GM11168 (cell line): ENCODE data around the gene RPTOR.

Experiments
- in situ Hi-C: fragments of 300-500 bp; cut with MboI; formaldehyde crosslinking; loops from one replicate; pipeline ENCODE4 v1.12.0; 2022; ENCODE audit warnings: low sequenced_read_pairs; ENCODE audit not compliant: unreplicated experiment

Gene RPTOR

DNA sequence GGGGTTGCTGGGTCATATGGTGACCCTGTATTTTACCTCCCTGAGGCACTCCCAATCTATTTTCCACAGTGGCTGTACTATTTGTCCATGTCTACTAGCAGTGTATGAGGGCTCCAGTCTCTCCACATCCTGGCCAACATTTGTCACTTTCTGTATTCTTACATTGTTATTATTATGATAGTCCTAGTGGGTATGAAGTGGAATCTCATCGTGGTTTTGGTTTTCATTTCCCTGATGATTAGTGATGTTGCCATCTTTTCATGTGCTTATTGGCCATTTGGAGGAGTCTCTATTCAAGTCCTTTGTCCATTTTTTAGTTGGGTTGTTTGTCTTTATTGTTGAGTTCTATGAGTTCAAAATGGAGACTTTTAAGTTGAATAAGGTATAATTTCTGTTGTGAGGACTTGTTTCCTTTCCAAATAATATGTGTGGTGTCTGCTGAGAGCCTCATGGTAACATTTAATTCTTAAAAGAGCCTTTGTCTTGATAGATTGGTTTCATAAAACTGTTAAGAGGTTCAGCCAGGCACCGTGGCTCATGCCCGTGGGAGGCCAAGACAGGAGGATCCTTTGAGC is 108.2 kb downstream of the RPTOR start:
- in situ Hi-C loops: no loop called here

DNA sequence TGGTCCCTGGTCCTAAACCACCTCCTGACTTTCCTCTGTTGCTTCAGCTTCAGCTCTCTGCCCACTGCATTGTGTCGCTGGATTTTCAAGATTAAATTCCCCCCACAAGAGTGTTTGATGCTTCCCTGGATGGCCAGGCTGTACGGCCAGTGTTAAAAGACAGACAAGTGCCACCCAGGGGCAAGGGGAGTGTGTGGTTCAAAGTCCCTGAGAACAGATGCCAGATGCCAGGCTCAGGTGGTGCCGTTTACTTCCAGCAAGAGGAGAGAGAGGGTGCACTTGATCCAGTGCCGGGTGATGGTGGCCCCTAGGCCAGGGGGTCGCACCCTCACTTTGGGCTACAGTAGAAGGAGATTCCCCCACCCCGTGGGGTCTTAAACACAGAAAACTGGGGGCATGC is 109.2 kb downstream of the RPTOR start:
- in situ Hi-C loops: no loop called here

DNA sequence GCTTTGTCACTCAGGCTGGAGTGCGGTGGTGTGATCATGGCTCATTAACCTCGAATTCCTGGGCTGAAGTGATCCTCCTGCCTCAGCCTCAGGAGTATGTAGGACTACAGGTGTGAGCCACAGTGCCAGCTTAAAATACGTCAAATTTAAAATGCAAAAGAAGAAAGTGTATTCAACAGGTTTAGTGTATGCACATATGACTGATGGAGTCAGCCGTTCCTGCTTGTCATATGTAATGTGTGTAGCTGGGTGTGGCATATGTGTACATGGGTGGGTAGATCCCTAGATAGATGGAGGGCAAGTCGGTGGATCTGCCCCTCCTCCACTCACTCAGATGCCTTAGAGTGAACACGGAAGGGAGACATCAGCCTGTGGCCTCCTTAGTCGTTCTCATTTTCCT is 111.0 kb downstream of the RPTOR start:
- in situ Hi-C loops: no loop called here

DNA sequence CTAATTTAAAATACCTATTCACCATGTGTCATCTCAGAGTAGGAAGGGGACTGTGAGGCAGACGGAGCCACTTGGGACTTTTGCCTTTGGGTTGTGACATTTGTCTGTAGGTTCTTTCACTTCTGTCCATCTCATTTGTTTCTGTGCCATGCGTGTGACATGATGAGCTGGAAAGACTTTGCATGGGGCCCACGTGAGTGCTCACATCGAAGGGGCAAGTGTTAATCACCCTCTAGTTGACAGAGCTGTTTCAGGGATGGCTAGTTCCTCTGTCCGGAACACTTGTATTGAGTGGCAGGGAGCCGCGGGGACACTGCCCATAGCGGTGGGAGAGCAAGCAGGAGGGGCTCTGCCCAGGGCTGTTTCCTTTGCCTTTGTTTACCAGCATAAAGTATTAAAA is 112.0 kb downstream of the RPTOR start:
- in situ Hi-C loops: no loop called here

DNA sequence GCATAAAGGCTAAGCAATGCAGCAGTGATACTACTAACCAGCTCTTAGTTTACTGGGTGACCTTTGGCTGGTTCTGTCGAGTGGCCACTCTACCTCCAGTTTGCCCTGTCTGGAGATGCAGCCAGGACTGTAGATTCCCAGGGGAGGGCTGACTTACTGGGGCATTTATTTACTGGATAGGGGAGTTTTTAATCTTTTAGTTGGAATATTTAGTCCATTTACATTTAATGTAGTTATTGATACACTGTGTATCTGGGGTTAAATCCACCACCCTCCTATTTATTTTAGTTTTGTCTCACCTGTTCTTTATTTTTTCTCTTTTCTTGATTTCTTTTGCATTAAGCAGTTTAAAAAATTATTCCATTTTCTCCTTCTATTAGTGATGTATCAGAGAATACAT is 112.9 kb downstream of the RPTOR start:
- in situ Hi-C loops: no loop called here

DNA sequence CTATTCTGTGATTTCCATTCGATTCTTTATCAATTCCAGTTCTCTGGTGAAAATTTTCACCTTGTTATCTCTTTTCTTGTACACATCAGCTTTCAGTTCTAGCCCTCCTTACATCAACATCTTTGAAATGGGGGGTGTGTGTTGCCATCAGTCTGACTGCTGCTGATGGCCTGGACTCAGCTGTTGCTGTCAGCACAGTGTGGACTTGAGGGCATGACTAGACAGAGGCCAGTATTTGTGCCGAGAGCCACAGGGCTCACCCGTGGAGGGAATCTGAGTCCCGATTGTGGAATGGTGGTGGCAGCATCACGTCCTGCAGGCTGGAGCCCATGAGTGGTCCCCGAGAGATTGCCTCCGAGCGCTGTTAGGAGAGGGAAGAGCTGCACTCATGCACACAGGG is 114.2 kb downstream of the RPTOR start:
- in situ Hi-C loops: no loop called here

DNA sequence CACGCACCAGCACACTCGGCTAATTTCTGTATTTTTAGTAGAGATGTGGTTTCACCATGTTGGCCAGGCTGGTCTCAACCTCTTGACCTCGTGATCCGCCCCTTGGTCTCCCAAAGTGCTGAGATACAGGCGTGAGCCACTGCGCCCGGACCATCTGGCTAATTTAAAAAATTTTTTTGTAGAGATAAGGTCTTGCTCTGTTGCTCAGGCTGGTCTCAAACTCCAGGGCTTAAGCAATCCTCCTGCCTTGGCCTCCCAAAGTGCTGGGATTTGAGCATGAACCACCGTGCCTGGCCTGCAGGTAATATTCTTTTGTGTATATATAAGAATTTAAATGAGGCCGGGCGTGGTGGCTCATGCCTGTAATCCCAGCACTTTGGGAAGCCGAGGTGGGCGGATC is 115.0 kb downstream of the RPTOR start:
- in situ Hi-C loops: no loop called here

DNA sequence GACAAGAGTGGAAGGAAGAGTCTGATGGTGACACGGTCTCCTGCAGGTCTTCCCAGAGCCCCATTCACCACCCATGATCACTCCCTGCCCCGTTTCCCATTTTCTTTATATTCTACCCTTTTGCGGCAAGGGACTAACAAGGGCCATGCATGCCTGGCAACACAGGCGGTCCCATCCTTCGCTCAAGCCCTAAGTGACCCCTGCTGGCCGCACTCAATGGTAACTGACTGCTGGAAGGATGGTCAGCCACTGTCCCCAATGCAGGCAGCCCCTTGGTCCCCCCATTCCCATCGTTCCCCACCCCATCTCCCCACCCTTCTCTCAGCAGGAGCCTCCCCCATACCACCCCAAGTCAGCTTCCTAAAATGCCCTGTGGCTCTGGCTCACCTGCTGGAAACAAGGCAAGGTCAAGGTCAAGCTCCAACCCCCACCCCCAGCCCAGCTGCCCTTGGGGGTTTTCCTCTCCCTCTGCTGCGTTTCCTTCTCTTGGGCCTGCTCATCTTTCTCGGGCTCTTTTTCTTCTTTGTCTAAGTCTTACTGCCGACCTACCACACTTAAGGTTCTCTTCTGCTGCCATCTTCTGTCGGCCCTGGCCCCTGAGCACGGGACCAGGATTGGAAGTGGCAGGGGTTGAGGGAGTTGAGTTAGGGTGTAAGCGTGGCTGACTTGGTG is 116.0 kb downstream of the RPTOR start:
- in situ Hi-C loops: no loop called here

DNA sequence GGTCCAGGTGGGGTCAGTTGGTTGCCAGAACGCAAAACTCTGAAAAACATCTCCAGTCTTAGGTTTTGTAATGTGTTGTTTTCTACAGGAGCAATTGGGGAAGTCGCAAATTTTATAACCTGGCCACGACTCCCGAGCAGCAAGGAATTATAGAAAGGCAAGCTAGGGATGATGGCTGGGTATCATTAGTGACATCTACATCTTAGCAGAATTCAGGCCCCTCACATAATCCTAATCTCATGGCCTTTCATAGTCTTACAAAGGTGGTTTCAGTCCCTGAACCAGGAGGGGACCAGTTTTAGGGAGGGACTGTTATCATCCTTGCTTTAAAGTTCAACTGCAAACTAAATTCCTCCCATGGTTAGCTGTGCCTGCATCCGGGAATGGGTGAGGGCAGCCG is 117.9 kb downstream of the RPTOR start:
- in situ Hi-C loops: no loop called here

DNA sequence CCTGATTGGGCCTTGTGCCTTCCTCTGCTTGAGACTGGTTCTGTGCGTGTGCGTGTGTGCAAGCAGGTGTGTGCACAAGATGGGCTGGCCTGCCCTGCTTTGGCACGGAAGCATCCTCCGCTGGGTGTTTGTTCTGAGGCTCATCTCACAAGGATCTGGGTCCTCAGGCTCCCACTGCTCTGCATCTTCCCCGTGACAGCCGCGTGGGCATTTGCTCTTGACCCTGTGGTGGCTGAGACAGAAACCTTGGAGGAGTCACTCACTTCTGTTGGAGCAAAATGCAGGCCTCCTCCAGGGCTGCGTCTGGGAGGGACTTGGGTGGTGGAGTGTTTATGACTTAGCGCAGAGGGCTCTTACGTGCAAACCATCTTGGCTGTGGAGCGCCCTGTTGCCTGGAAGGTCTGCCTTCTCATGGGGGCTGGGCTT is 119.2 kb downstream of the RPTOR start:
- in situ Hi-C loops: no loop called here

DNA sequence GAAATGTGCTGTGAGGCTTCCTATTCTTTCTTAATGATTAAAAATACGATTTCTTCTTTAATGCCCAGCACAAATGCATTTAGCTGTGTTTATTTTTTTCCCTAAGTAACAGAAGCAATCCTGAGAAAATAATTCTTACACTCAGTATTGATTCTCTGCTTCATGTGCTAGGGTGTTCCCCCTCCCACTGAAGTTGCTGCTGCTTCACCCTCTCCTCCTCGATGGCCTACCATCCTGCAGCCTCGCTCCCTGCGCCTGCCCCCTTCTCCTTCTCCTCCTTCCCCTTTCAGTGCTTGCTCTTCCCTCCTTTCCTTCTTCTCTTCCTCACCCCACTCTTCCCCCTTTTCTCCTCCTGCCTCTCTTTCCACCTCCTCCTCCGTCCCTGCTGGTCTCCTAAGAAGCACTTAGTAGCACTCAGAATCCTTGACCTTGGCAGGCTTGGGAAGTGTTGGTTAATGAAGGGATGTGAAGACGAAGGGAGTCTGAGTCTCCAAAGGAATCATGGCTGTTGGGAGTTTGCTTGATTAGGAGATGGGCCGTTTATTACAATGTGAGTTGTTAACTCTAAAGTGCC is 119.7 kb downstream of the RPTOR start:
- in situ Hi-C loops: no loop called here

DNA sequence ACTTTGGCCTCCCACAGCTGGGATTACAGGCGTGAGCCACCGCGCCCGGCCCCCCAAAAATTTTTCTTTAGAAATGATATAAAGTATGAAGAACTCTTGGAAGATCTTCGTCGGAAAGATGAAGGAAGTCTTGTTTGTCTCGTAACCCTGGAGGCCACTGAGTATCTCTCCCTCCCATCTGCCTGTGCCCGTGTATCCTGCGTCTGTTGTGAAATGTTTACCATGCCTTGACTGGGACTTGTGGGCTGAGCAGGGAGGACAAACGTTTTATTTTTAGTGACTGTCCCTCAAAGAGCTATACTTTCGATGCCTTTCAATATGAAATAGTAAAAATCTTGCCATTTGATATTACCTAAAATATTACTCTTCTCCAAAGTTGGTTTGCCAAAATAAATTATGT is 121.2 kb downstream of the RPTOR start:
- in situ Hi-C loops: no loop called here

DNA sequence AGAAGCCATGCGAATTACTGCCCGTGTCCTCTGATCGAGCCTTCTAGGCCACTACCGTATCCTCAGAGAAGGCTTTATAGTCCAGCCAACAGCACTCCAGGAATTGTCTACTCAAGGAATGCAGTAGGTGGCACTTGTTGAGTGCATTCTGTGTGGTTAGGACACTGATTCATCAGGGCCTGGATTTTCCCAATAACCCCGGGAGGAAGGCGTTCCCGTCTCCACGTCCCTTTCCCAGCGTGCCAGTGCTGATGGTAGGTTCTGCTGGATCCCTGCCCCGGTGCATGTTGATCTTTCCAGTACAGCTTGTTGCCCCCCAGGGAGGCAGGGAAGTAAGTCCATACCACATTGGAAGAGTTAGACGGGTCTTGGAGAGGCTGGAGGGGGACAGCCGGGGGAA is 122.2 kb downstream of the RPTOR start:
- in situ Hi-C loops: no loop called here

DNA sequence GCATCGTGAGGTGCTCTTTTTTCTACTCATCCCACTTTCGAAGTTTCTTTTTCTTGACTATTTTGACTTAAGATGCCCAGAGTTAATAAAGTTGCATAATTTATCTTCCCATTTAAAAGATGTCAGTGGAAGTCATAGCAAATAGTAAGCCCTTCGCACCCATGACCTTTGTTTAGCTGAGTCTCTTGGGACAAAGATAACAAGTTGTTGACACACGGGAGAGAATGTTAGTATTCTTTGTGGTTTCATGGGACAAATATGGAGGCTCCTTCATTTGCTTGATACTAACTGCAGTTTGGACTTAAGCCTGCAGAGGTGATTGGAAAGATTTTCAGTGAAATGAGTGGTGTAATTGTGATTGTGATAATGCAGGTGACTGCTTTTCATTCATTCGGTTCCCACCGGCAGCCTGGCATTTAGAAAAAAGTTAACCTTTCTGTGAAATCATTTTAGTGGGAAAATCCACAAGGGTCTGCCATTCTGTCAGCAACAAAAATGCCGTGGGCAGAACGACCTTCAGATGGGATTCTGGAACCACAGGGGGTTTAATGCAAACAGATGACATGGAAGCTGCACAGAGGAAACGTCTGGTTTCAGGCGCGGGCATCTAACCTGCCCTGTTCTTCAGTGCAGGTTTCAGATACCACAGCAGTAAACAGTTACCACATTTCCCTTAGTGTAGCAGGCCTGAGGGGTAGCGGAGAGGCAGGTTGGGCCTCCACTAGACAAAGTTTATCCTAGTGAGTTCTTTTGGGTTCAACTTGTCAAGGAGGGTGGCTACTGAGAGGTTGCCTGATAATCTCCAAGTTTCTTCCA is 123.0 kb downstream of the RPTOR start:
- in situ Hi-C loops: no loop called here

DNA sequence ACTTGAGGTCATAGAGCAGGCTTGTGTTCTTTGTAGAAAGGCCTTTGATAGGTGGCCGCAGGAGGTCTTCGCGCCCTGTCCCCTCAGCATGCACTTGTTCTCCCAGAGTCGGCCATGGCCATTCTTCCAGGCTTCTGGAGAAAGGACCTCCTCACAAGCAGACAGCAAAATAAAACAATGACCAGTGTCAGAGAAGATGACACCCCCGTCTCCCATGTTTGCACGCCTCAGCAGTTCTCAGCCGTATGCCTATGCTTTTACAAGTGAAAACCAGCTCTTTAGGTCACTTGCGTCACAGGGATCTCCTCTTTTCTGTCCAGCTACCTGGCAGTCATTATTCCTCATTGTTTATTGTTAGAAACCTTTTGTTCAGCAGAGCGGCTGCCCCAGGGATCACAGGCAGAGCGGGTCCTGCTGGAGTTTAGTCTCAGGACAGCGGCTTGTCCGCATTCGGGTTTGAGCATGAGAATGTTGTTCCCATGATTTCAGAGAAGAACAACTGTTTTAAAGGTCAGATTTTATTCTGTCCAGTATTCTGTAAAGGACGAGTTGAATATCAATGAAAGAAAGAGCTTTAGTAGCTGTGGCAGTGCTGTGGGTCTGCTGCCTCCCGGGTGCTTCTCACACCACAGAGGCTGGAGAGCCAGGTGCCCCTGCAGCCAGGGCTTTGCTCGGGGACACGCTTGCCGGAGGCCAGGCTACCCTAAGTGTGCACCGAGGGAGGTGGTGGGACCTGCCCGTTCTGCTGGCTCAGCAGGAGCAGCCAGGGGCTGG is 123.9 kb downstream of the RPTOR start:
- in situ Hi-C loops: no loop called here

DNA sequence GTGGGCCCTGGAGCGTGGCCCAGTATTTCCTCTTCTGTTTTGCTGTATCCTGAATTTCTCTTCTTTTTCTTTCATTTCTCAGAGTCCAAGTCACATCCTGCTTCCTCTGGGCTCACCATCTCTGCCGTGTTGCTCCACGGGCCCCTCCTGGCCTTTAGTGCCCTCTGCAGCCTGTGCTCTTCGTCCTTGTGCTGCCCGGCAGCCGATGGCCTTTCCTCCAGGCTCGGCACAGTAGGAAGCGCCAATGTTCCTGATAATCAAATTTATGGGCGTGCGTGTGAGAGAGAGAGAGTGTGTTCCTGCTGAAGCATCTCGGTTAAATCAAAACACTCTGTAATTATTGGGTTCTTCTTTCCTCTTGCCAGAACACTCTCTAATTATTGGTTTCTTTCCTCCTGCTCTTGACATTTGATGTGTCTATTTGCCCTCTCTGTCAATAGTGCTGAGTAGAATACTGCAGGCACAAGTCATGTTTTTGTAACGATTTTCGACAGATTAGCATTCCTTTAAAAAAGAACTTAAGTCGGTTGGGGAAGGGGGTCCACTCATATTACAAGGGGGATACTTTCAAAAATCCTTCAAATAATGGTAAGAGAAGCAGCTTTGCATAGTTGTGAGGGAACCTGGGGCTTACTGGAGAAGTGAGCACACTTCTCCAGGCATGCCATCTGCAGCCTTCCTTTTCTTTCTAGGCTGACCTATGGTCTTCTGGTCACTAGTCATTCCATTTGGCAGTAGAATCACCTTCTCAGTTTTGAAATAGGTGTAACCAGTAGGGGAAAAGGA is 126.6 kb downstream of the RPTOR start:
- in situ Hi-C loops: no loop called here

DNA sequence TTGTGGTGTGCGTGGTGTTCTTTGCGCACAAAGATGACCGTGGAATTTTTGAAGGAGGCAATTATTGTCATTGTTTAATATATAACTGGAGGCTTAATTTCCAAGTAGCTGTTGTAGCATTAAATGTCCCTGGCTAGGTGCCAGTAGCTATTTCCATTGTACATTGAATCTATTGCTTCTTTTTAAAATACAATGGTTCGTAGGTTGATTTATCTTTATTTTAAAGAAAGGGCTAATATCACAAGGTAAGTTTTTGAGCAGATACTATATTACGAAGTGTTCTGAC is 127.1 kb downstream of the RPTOR start:
- in situ Hi-C loops: no loop called here

DNA sequence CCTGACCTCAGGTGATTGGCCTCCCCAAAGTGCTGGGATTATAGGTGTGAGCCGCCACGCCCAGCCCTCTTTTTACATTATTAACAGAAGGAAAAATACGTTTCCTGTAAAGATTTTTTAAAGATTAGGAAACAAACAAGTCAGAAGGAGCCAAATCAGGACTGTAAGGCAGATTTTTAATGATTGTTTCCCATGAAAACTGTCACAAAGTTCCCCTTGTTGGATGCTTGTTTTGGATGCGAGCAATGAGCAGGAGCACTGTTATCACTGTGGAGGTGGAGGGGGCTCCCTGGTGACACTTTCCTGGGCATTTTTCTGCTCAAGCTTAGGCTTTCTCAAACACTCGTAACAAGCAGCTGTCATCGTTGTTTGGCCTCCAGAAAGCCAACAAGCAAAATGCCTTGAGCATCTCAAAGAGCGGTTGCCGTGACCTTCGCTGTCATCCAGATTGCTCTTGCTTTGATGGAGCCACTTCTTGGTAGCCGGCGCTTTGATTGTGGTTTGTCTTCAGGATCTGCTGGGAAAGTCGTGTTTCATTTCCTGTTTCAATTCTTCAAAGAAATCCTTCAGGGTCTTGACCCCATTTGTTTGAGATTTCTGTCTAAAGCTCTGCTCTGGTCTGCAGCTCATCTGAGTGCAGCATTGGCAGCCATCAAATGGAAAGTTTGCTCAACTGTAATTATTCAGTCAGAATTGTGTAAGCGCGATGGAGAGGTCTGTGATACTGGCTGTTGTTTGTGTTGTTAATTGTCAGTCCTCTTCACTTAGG is 128.7 kb downstream of the RPTOR start:
- in situ Hi-C loops: no loop called here

DNA sequence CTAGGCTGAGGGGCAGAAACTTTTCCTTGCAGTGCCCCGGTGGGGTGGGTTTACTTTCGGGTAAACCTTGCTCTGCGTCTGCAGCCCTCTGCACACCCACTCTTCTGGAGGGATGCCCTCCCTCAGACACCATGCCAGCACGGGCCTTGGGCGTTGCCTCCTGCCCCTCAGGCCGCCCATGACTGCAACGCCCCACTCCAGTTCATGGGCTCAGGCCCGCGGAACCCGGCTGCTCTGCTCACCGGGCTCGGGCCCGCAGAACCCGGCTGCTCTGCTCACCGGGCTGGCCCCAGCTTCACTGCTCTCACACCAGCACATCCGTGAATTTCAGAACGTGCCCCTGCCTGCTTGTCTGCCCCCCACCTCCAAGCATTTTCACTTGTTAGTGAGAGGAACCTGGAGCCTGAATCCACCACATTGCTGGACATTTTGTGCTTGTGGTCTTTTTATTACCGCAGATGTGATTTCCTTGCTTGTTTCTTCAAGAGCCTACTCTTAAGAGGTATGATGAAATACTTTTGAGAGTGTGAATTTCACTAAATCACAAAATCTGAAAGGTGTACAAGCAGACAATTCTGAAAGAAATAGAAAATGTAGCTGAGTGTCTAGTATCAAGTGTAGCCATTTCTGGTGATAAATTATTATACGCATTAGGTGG is 130.9 kb downstream of the RPTOR start:
- in situ Hi-C loops: no loop called here
